Hematopoietic multipotent progenitor cell treated with erythropoietin and hydrocortisone succinate and interleukin-3 and kit ligand, for 4 days (in vitro differentiated cells): ENCODE results near the gene ANO8.
"Not testable (repeated sequence)": the region's sequence is repeated elsewhere in the genome, so short reads cannot be mapped to it uniquely, and the experiment has no call there.

ENCODE experiments used
- DNase-seq: peaks from one replicate; pipeline ENCODE4 v3.0.0-alpha.2; 2015

ANO8 gene

GRCh38 chr19:17309965-17310461, 24.6 kb downstream of the ANO8 start:
- DNase-seq = no peak

GRCh38 chr19:17309198-17309964, 25.3 kb downstream of the ANO8 start, which contains the start of gene DDA1:
Gene DDA1, plus strand, starts transcription at chr19:17309563. Its CDS starts 92 bp downstream, at chr19:17309655.
- peak; percentile 100 for DNase-seq

- DNase-seq = no peak
These were observed 26.7 kb downstream of the ANO8 start for GRCh38 chr19:17307876-17308377.

GRCh38 chr19:17306285-17306714, 28.4 kb downstream of the ANO8 start:
- no peak for DNase-seq

- peak; percentile 100 for DNase-seq
These were observed 29.0 kb downstream of the ANO8 start, which contains the start of gene MRPL34 for GRCh38 chr19:17305517-17306284. Gene MRPL34, plus strand, starts transcription at chr19:17305872. Its CDS starts 21 bp downstream, at chr19:17305893.

- DNase-seq = no peak
These were observed 29.5 kb downstream of the ANO8 start for GRCh38 chr19:17305216-17305516.

GRCh38 chr19:17304386-17305215, 30.1 kb downstream of the ANO8 start:
- DNase-seq = no peak

- no peak for DNase-seq
These were observed 30.8 kb downstream of the ANO8 start for GRCh38 chr19:17303940-17304267.

- peak; percentile 98 for DNase-seq
These were observed 31.3 kb downstream of the ANO8 start, which contains the start of gene ABHD8 for GRCh38 chr19:17303167-17303939. Gene ABHD8, minus strand, starts transcription at chr19:17303425. Its CDS starts 1,809 bp downstream, at chr19:17301616.

- peak; percentile 59 for DNase-seq
These were observed 32.1 kb downstream of the ANO8 start for GRCh38 chr19:17302391-17303166.

- no peak for DNase-seq
These were observed 33.5 kb downstream of the ANO8 start for GRCh38 chr19:17300992-17301619.

GRCh38 chr19:17296976-17297375, 37.7 kb downstream of the ANO8 start:
- no peak for DNase-seq

- DNase-seq = peak; percentile 62
These were observed 38.4 kb downstream of the ANO8 start for GRCh38 chr19:17296273-17296672.

GRCh38 chr19:17295551-17295950, 39.1 kb downstream of the ANO8 start:
- DNase-seq = not testable (repeated sequence)

GRCh38 chr19:17294051-17294891, 40.4 kb downstream of the ANO8 start:
- DNase-seq = peak; percentile 71

- no peak for DNase-seq
These were observed 41.0 kb downstream of the ANO8 start for GRCh38 chr19:17293605-17294004.

- DNase-seq = peak; percentile 95
These were observed 42.2 kb downstream of the ANO8 start for GRCh38 chr19:17292301-17293074.

- peak; percentile 93 for DNase-seq
These were observed 45.2 kb downstream of the ANO8 start for GRCh38 chr19:17289489-17289888.

- no peak for DNase-seq
These were observed 47.9 kb downstream of the ANO8 start for GRCh38 chr19:17286752-17287151.
